Fibroblast of lung (primary cell): ENCODE measurements around the gene C1QL3.

Experiments used
- EZH2 ChIP-seq: IDR thresholded peaks from 2 replicates; pipeline ENCODE4 v1.5.1; 2012; ENCODE audit warnings: low read length, control low read depth, mild to moderate bottlenecking; ENCODE audit errors: missing control alignments
- TF ChIP-seq, protein P1 (sequence below), 2 donors: IDR thresholded peaks in 1 of 2; conservative IDR thresholded peaks in 1 of 2; 1 replicate in 1 of 2; 2 replicates in 1 of 2; pipeline ENCODE4 v1.5.1; 2011 to 2012; ENCODE audit warnings: low read length in 2 of 2, control low read depth in 1 of 2, inconsistent platforms in 1 of 2, low read depth in 1 of 2, mild to moderate bottlenecking in 1 of 2

DNA sequence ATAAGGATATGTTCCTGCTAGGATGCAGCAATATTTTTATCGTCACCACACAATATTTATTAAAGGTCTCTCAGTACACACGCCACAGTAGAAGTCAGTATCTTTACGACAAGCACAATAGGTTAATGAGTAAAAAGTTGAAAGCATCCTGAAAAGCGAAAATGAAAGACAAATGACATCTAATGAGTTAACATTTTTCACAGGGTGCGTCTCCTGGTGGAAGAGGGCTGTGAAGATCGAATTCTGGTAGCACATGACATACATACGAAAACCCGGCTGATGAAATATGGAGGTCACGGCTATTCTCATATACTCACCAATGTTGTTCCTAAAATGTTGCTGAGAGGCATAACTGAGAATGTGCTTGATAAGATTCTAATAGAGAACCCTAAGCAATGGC is 10.8 kb downstream of the C1QL3 start:
- TF ChIP-seq, protein P1, sequence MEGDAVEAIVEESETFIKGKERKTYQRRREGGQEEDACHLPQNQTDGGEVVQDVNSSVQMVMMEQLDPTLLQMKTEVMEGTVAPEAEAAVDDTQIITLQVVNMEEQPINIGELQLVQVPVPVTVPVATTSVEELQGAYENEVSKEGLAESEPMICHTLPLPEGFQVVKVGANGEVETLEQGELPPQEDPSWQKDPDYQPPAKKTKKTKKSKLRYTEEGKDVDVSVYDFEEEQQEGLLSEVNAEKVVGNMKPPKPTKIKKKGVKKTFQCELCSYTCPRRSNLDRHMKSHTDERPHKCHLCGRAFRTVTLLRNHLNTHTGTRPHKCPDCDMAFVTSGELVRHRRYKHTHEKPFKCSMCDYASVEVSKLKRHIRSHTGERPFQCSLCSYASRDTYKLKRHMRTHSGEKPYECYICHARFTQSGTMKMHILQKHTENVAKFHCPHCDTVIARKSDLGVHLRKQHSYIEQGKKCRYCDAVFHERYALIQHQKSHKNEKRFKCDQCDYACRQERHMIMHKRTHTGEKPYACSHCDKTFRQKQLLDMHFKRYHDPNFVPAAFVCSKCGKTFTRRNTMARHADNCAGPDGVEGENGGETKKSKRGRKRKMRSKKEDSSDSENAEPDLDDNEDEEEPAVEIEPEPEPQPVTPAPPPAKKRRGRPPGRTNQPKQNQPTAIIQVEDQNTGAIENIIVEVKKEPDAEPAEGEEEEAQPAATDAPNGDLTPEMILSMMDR (conservative IDR thresholded peaks at IDR 0.05 in 1 of 2, IDR thresholded peaks at IDR 0.05 in 1 of 2; ENCODE audit: low read depth in 1 of 2, low read length in 2 of 2), result no peak
- no peak for TF ChIP-seq EZH2
